ENCODE results near the gene POLR3A.
"Not testable (repeated sequence)": the region's sequence is repeated elsewhere in the genome, so short reads cannot be mapped to it uniquely, and the experiment has no call there.

POLR3A gene

GRCh38 chr10:78029269-78030226, at the start of gene POLR3A:
Gene POLR3A (minus strand): TSS chr10:78029515. CDS start chr10:78029407, 108 bp downstream.
- DNase-seq (ENCODE audit: low spot score): peak; percentile 93

GRCh38 chr10:78078539-78079330, 49.4 kb upstream of the POLR3A start:
- DNase-seq (ENCODE audit: low spot score): no peak

GRCh38 chr10:78075806-78076205, 46.5 kb upstream of the POLR3A start:
- not testable (repeated sequence) for DNase-seq (ENCODE audit: low spot score)

- DNase-seq (ENCODE audit: low spot score): no peak
Observed at GRCh38 chr10:78072504-78072903, 43.2 kb upstream of the POLR3A start.

GRCh38 chr10:78071857-78072179, 42.5 kb upstream of the POLR3A start:
- DNase-seq (ENCODE audit: low spot score): no peak

- DNase-seq (ENCODE audit: low spot score): no peak
Observed at GRCh38 chr10:78071140-78071856, 42.0 kb upstream of the POLR3A start.

- DNase-seq (ENCODE audit: low spot score): no peak
Observed at GRCh38 chr10:78070726-78071125, 41.4 kb upstream of the POLR3A start.

- DNase-seq (ENCODE audit: low spot score): not testable (repeated sequence)
Observed at GRCh38 chr10:78070064-78070463, 40.7 kb upstream of the POLR3A start.

- no peak for DNase-seq (ENCODE audit: low spot score)
Observed at GRCh38 chr10:78069151-78069550, 39.8 kb upstream of the POLR3A start.

- no peak for DNase-seq (ENCODE audit: low spot score)
Observed at GRCh38 chr10:78066728-78067430, 37.6 kb upstream of the POLR3A start.

GRCh38 chr10:78066012-78066411, 36.7 kb upstream of the POLR3A start:
- no peak for DNase-seq (ENCODE audit: low spot score)

- no peak for DNase-seq (ENCODE audit: low spot score)
Observed at GRCh38 chr10:78065611-78066010, 36.3 kb upstream of the POLR3A start.

- not testable (repeated sequence) for DNase-seq (ENCODE audit: low spot score)
Observed at GRCh38 chr10:78064919-78065318, 35.6 kb upstream of the POLR3A start.

- DNase-seq (ENCODE audit: low spot score): no peak
Observed at GRCh38 chr10:78063236-78063635, 33.9 kb upstream of the POLR3A start.

- no peak for DNase-seq (ENCODE audit: low spot score)
Observed at GRCh38 chr10:78062296-78062695, 33.0 kb upstream of the POLR3A start.

GRCh38 chr10:78059906-78060702, 30.8 kb upstream of the POLR3A start:
- no peak for DNase-seq (ENCODE audit: low spot score)

GRCh38 chr10:78058562-78058961, 29.2 kb upstream of the POLR3A start:
- no peak for DNase-seq (ENCODE audit: low spot score)

- DNase-seq (ENCODE audit: low spot score): peak; percentile 73
Observed at GRCh38 chr10:78053211-78053868, 24.0 kb upstream of the POLR3A start.

GRCh38 chr10:78049851-78050250, 20.5 kb upstream of the POLR3A start:
- DNase-seq (ENCODE audit: low spot score): no peak

GRCh38 chr10:78047314-78047891, 18.1 kb upstream of the POLR3A start:
- peak; percentile 71 for DNase-seq (ENCODE audit: low spot score)
